K562 (cell line): ENCODE results near the gene FAM177B. TPM values are rescaled to one million over a fixed set of nuclear protein-coding genes. Genes with fewer than 3 reads are reported as not detected.

Experiments
- BDP1 ChIP-seq: IDR thresholded peaks from 3 replicates; pipeline ENCODE4 v1.6.1; 2011; ENCODE audit not compliant: insufficient read length, insufficient read depth
- CBX5 ChIP-seq: IDR thresholded peaks from 2 replicates; pipeline ENCODE4 v1.6.1; 2014; ENCODE audit warnings: low read depth, borderline replicate concordance
- CCNT2 ChIP-seq: IDR thresholded peaks from 2 replicates; pipeline ENCODE4 v1.6.1; 2011; ENCODE audit warnings: borderline replicate concordance, low read depth, mild to moderate bottlenecking, moderate library complexity, mixed read lengths, low read length; ENCODE audit not compliant: insufficient read length; ENCODE audit errors: extremely low read depth
- DPF2 ChIP-seq: fragments of 450-650 bp; IDR thresholded peaks from 2 replicates; pipeline ENCODE4 v1.6.1; 2016
- ERF ChIP-seq: fragments of 450-650 bp; formaldehyde crosslinking; IDR thresholded peaks from 2 replicates; pipeline ENCODE4 v1.4.0; 2020; ENCODE audit warnings: mild to moderate bottlenecking, mixed read lengths
- MBD2 ChIP-seq: sonication (generic); IDR thresholded peaks from 2 replicates; pipeline ENCODE4 v1.6.1; 2016; ENCODE audit warnings: low read depth, borderline replicate concordance
- SIRT6 ChIP-seq: IDR thresholded peaks from one replicate; pipeline ENCODE4 v1.6.1; 2012; ENCODE audit warnings: low read depth, mild to moderate bottlenecking, control low read depth, inconsistent platforms, low read length, moderate library complexity
- SMARCA4 ChIP-seq: fragments of 450-650 bp; IDR thresholded peaks from 2 replicates; pipeline ENCODE4 v1.6.1; 2016
- SRSF3 ChIP-seq: fragments of 200-400 bp; formaldehyde crosslinking; IDR thresholded peaks from 2 replicates; pipeline ENCODE4 v1.6.1; 2016; ENCODE audit warnings: mild to moderate bottlenecking, low read length, moderate library complexity; ENCODE audit not compliant: insufficient read depth
- ZBTB1 ChIP-seq: sonication (generic); formaldehyde crosslinking; IDR thresholded peaks from 2 replicates; pipeline ENCODE4 v1.8.1; 2023; ENCODE audit warnings: missing genetic modification reagents, low read depth, mild to moderate bottlenecking, borderline replicate concordance
- polyA plus RNA-seq, 8 experiments: library from polyadenylated mRNA; depleted of rRNA in 4 of 8; stranded (reverse) in 5 of 8; unstranded in 3 of 8; fragments of >200 nt; fragmentation: Nextera tagmentation in 2 of 8; fragmentation: Illumina TruSeq in 1 of 8; extraction: Ambion mirVana in 2 of 8; extraction: Trizol in 1 of 8; gene quantifications; 2 replicates each; pipeline versions ENCODE4 v1.2.1 to v1.2.3, GENCODE V29; 2011 to 2014; ENCODE audit warnings: inconsistent platforms in 1 of 8, missing spikeins in 1 of 8
- total RNA-seq, 7 experiments: library from RNA; depleted of rRNA in 6 of 7; stranded (reverse); fragments of >200 nt in 6 of 7; fragmentation: Illumina TruSeq in 2 of 7; extraction: Trizol in 2 of 7; gene quantifications; 2 replicates each; pipeline versions ENCODE4 v1.2.1 to v1.2.3, GENCODE V29; 2011 to 2021; ENCODE audit warnings: low replicate concordance in 1 of 7
- TF ChIP-seq, protein P1 (sequence below): fragments of 200-600 bp; sonication (generic); IDR thresholded peaks from one replicate; pipeline ENCODE4 v1.6.1; 2012; ENCODE audit warnings: mild to moderate bottlenecking, low read depth, low read length, inconsistent platforms
- TF ChIP-seq, protein P2 (sequence below): fragments of 450-650 bp; formaldehyde crosslinking; IDR thresholded peaks from 2 replicates; pipeline ENCODE4 v1.4.0; 2022; ENCODE audit warnings: missing genetic modification characterization
- TF ChIP-seq, protein P3 (sequence below): fragments of 450-650 bp; formaldehyde crosslinking; conservative IDR thresholded peaks from 2 replicates; pipeline ENCODE4 v1.4.0; 2022; ENCODE audit warnings: mild to moderate bottlenecking, missing genetic modification characterization

FAM177B gene
- total and polyA plus RNA-seq, 9 of the 15 experiments (the other 6 are each of a cell fraction or from before 2014, with no cell fraction given), result not detected

DNA sequence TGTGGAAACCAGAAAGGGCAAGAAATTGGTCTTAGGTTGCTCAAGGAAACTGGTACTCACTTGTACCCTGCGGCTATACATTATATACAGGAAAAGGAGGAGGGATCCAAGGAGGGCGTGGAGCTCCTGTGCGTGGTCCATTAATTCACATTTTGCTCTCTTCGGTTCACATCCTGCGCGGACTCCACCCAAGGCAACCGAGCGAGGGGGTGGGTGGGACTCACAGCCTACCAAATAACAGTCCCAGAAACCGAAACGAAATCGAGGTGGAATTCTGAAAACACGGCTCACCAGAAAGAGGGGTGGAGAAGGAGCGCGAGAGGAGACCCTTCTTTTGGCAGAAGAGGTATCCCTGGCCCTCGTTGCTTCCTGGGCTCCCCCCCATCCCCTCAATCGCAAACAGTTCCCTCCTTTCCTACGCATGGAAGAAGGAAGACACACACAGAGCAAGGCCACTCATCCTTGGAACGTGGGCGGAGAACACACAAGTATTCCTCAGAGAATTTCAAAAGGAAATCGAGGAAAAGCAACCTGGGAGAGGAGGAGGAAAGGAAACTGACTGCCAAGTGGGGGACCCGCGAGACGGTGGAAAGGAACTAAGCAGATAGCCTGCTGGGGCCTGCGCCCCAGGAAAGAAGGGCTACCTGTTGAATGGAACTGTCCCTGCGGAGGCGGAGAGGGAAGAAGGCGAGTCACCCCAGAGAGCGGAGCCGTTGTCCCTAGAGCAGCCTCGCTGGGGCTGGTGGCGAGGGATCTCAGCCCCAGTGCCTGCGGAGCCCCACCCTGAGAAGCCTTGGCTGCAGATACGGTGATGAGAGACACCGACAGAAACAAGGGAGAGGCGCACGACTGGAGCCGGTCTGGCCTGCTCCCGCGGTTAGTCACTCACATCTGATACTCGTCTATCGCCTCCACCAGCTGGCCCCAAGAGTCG lies 25.4 kb upstream of the FAM177B start (continued):
- TF ChIP-seq, protein P1, sequence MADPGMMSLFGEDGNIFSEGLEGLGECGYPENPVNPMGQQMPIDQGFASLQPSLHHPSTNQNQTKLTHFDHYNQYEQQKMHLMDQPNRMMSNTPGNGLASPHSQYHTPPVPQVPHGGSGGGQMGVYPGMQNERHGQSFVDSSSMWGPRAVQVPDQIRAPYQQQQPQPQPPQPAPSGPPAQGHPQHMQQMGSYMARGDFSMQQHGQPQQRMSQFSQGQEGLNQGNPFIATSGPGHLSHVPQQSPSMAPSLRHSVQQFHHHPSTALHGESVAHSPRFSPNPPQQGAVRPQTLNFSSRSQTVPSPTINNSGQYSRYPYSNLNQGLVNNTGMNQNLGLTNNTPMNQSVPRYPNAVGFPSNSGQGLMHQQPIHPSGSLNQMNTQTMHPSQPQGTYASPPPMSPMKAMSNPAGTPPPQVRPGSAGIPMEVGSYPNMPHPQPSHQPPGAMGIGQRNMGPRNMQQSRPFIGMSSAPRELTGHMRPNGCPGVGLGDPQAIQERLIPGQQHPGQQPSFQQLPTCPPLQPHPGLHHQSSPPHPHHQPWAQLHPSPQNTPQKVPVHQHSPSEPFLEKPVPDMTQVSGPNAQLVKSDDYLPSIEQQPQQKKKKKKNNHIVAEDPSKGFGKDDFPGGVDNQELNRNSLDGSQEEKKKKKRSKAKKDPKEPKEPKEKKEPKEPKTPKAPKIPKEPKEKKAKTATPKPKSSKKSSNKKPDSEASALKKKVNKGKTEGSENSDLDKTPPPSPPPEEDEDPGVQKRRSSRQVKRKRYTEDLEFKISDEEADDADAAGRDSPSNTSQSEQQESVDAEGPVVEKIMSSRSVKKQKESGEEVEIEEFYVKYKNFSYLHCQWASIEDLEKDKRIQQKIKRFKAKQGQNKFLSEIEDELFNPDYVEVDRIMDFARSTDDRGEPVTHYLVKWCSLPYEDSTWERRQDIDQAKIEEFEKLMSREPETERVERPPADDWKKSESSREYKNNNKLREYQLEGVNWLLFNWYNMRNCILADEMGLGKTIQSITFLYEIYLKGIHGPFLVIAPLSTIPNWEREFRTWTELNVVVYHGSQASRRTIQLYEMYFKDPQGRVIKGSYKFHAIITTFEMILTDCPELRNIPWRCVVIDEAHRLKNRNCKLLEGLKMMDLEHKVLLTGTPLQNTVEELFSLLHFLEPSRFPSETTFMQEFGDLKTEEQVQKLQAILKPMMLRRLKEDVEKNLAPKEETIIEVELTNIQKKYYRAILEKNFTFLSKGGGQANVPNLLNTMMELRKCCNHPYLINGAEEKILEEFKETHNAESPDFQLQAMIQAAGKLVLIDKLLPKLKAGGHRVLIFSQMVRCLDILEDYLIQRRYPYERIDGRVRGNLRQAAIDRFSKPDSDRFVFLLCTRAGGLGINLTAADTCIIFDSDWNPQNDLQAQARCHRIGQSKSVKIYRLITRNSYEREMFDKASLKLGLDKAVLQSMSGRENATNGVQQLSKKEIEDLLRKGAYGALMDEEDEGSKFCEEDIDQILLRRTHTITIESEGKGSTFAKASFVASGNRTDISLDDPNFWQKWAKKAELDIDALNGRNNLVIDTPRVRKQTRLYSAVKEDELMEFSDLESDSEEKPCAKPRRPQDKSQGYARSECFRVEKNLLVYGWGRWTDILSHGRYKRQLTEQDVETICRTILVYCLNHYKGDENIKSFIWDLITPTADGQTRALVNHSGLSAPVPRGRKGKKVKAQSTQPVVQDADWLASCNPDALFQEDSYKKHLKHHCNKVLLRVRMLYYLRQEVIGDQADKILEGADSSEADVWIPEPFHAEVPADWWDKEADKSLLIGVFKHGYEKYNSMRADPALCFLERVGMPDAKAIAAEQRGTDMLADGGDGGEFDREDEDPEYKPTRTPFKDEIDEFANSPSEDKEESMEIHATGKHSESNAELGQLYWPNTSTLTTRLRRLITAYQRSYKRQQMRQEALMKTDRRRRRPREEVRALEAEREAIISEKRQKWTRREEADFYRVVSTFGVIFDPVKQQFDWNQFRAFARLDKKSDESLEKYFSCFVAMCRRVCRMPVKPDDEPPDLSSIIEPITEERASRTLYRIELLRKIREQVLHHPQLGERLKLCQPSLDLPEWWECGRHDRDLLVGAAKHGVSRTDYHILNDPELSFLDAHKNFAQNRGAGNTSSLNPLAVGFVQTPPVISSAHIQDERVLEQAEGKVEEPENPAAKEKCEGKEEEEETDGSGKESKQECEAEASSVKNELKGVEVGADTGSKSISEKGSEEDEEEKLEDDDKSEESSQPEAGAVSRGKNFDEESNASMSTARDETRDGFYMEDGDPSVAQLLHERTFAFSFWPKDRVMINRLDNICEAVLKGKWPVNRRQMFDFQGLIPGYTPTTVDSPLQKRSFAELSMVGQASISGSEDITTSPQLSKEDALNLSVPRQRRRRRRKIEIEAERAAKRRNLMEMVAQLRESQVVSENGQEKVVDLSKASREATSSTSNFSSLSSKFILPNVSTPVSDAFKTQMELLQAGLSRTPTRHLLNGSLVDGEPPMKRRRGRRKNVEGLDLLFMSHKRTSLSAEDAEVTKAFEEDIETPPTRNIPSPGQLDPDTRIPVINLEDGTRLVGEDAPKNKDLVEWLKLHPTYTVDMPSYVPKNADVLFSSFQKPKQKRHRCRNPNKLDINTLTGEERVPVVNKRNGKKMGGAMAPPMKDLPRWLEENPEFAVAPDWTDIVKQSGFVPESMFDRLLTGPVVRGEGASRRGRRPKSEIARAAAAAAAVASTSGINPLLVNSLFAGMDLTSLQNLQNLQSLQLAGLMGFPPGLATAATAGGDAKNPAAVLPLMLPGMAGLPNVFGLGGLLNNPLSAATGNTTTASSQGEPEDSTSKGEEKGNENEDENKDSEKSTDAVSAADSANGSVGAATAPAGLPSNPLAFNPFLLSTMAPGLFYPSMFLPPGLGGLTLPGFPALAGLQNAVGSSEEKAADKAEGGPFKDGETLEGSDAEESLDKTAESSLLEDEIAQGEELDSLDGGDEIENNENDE, result no peak
- TF ChIP-seq SIRT6 (no peak), DPF2 (peak; percentile 79), CCNT2 (peak; percentile 85), MBD2 (no peak; the same call in 1 of the 2 replicates), ERF (CRISPR knock-in tag) (0 out of 2 replicates have a peak, but pooled peaks have one; percentile 32), SRSF3 (no peak), SMARCA4 (no peak; the same call in none of the 2 replicates), ZBTB1 (CRISPR knock-in tag) (peak; percentile 93; the same call in 1 of the 2 replicates), CBX5 (no peak), BDP1 (no peak)
- TF ChIP-seq, protein P2, sequence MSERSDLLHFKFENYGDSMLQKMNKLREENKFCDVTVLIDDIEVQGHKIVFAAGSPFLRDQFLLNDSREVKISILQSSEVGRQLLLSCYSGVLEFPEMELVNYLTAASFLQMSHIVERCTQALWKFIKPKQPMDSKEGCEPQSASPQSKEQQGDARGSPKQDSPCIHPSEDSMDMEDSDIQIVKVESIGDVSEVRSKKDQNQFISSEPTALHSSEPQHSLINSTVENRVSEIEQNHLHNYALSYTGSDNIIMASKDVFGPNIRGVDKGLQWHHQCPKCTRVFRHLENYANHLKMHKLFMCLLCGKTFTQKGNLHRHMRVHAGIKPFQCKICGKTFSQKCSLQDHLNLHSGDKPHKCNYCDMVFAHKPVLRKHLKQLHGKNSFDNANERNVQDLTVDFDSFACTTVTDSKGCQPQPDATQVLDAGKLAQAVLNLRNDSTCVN (CRISPR knock-in tag), result no peak
- TF ChIP-seq, protein P3, sequence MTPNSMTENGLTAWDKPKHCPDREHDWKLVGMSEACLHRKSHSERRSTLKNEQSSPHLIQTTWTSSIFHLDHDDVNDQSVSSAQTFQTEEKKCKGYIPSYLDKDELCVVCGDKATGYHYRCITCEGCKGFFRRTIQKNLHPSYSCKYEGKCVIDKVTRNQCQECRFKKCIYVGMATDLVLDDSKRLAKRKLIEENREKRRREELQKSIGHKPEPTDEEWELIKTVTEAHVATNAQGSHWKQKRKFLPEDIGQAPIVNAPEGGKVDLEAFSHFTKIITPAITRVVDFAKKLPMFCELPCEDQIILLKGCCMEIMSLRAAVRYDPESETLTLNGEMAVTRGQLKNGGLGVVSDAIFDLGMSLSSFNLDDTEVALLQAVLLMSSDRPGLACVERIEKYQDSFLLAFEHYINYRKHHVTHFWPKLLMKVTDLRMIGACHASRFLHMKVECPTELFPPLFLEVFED (CRISPR knock-in tag), result no peak
